WTC11 (cell line): ENCODE results near the gene ARHGAP22. TPM values are rescaled to one million over a fixed set of nuclear protein-coding genes. Genes with fewer than 3 reads are reported as not detected.

Source experiments
- ATAC-seq: fragments of 200-7000 bp; cut with Tn5 transposase; 2 replicates; pipeline ENCODE4 v1.10.0; 2021; ENCODE audit warnings: mild to moderate bottlenecking, moderate library complexity
- CTCF ChIA-PET: fragments of 300-600 bp; sonication (Branson Sonifier 250); formaldehyde crosslinking; loops from one replicate; lab custom pipeline; 2021; ENCODE audit warnings: antibody characterized with exemption; lab: Charles Lee
- POLR2A ChIA-PET: fragments of 350-600 bp; sonication (Branson Sonifier 250); formaldehyde crosslinking; loops from one replicate; lab custom pipeline; 2021; ENCODE audit warnings: antibody characterized with exemption; lab: Charles Lee
- DNase-seq: peaks from one replicate; pipeline ENCODE4 v3.0.0; 2021; ENCODE audit warnings: low spot score
- H3K27ac Mint-ChIP-seq: 2 replicates; pipeline ENCODE4 v1.8.0; 2021; ENCODE audit warnings: mixed read lengths
- H3K27me3 Mint-ChIP-seq: 2 replicates; pipeline ENCODE4 v1.8.0; 2021; ENCODE audit warnings: low read depth, mild to moderate bottlenecking, moderate library complexity, mixed read lengths
- H3K36me3 Mint-ChIP-seq: 2 replicates; pipeline ENCODE4 v1.8.0; 2021; ENCODE audit warnings: mixed read lengths
- H3K4me1 Mint-ChIP-seq: 2 replicates; pipeline ENCODE4 v1.8.0; 2022; ENCODE audit warnings: mixed read lengths
- H3K4me3 Mint-ChIP-seq: 2 replicates; pipeline ENCODE4 v1.8.0; 2021; ENCODE audit warnings: mild to moderate bottlenecking, moderate library complexity, mixed read lengths
- H3K9me3 Mint-ChIP-seq: 2 replicates; pipeline ENCODE4 v1.8.0; 2021; ENCODE audit warnings: mixed read lengths
- ATF1 ChIP-seq: sonication (generic); formaldehyde crosslinking; IDR thresholded peaks from 2 replicates; pipeline ENCODE4 v1.8.1; 2023; ENCODE audit warnings: mild to moderate bottlenecking, moderate library complexity, missing genetic modification reagents
- ESRRA ChIP-seq: sonication (generic); formaldehyde crosslinking; IDR thresholded peaks from 2 replicates; pipeline ENCODE4 v1.8.1; 2022; ENCODE audit warnings: mild to moderate bottlenecking, missing genetic modification reagents, borderline replicate concordance
- ETV6 ChIP-seq: sonication (generic); formaldehyde crosslinking; IDR thresholded peaks from 2 replicates; pipeline ENCODE4 v1.8.1; 2022; ENCODE audit warnings: mild to moderate bottlenecking, missing genetic modification reagents
- FOXK1 ChIP-seq: sonication (generic); formaldehyde crosslinking; IDR thresholded peaks from 2 replicates; pipeline ENCODE4 v1.8.0; 2022; ENCODE audit warnings: mild to moderate bottlenecking, moderate library complexity, missing genetic modification reagents
- MYBL2 ChIP-seq: sonication (generic); formaldehyde crosslinking; IDR thresholded peaks from 2 replicates; pipeline ENCODE4 v1.8.1; 2023; ENCODE audit warnings: mild to moderate bottlenecking, moderate library complexity, missing genetic modification reagents
- NFATC4 ChIP-seq: fragments of 250-450 bp; sonication (Bioruptor Pico); IDR thresholded peaks from 2 replicates; pipeline ENCODE4 v1.9.0; 2021; ENCODE audit warnings: mild to moderate bottlenecking
- OVOL2 ChIP-seq: fragments of 250-450 bp; sonication (Bioruptor Pico); IDR thresholded peaks from 2 replicates; pipeline ENCODE4 v1.9.0; 2021; ENCODE audit warnings: mild to moderate bottlenecking, borderline replicate concordance
- RORB ChIP-seq: fragments of 250-450 bp; sonication (Bioruptor Pico); IDR thresholded peaks from 2 replicates; pipeline ENCODE4 v1.9.0; 2021; ENCODE audit warnings: mild to moderate bottlenecking
- SMAD4 ChIP-seq: sonication (generic); formaldehyde crosslinking; IDR thresholded peaks from 2 replicates; pipeline ENCODE4 v1.8.0; 2022; ENCODE audit warnings: mild to moderate bottlenecking, missing genetic modification reagents
- SOX15 ChIP-seq: fragments of 250-450 bp; sonication (Bioruptor Pico); IDR thresholded peaks from 2 replicates; pipeline ENCODE4 v1.9.0; 2021; ENCODE audit warnings: mild to moderate bottlenecking
- total RNA-seq: library from RNA; stranded (reverse); gene quantifications from 3 replicates; pipeline ENCODE4 v1.2.3, GENCODE V29; 2021
- TF ChIP-seq, protein P1 (sequence below): sonication (generic); formaldehyde crosslinking; IDR thresholded peaks from 2 replicates; pipeline ENCODE4 v1.8.0; 2022; ENCODE audit warnings: mild to moderate bottlenecking, missing genetic modification reagents
- TF ChIP-seq, protein P2 (sequence below): fragments of 250-450 bp; sonication (Bioruptor Pico); IDR thresholded peaks from 2 replicates; pipeline ENCODE4 v1.9.0; 2021; ENCODE audit warnings: moderate library complexity, mild to moderate bottlenecking, inconsistent platforms, borderline replicate concordance
- TF ChIP-seq, protein P3 (sequence below): sonication (generic); formaldehyde crosslinking; IDR thresholded peaks from 2 replicates; pipeline ENCODE4 v1.8.1; 2023; ENCODE audit warnings: mild to moderate bottlenecking, missing genetic modification reagents, borderline replicate concordance
- TF ChIP-seq, protein P4 (sequence below): sonication (generic); formaldehyde crosslinking; IDR thresholded peaks from 2 replicates; pipeline ENCODE4 v1.8.0; 2023; ENCODE audit warnings: missing genetic modification reagents
- TF ChIP-seq, protein P5 (sequence below): sonication (generic); formaldehyde crosslinking; IDR thresholded peaks from 2 replicates; pipeline ENCODE4 v1.8.0; 2023; ENCODE audit warnings: missing genetic modification reagents, mild to moderate bottlenecking, borderline replicate concordance

ARHGAP22 gene
- total RNA-seq, 1 experiment from 2014 or later = 8.6 TPM

DNA sequence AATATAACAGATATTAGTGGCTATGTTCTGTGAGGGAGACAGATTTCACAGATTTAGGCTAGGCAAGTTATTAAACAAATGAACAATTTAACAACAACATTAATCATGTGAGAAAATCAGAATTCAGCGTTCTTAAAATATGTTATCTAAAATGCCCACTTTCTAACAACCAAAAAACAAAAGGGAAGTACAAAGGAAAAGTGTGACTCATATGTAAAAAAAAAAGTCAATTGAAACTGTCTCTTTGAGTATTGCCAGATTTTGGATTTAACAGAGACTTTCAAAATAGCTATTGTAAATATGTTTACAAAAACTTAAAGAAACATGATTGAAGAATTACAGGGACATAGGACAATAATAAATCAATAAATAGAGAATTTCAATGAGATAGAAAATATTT is 34.8 kb upstream of the ARHGAP22 start:
- H3K27ac Mint-ChIP-seq = no peak overlapping the region
- H3K4me3 Mint-ChIP-seq = no peak overlapping the region
- no peak for TF ChIP-seq SMAD4 (CRISPR knock-in tag)
- TF ChIP-seq MYBL2 = no peak
- TF ChIP-seq NFATC4 = no peak
- no peak for TF ChIP-seq ETV6 (CRISPR knock-in tag)
- TF ChIP-seq, protein P1, sequence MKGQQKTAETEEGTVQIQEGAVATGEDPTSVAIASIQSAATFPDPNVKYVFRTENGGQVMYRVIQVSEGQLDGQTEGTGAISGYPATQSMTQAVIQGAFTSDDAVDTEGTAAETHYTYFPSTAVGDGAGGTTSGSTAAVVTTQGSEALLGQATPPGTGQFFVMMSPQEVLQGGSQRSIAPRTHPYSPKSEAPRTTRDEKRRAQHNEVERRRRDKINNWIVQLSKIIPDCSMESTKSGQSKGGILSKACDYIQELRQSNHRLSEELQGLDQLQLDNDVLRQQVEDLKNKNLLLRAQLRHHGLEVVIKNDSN (CRISPR knock-in tag) = no peak
- TF ChIP-seq, protein P2, sequence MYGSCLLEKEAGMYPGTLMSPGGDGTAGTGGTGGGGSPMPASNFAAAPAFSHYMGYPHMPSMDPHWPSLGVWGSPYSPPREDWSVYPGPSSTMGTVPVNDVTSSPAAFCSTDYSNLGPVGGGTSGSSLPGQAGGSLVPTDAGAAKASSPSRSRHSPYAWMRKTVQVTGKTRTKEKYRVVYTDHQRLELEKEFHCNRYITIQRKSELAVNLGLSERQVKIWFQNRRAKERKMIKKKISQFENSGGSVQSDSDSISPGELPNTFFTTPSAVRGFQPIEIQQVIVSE (CRISPR knock-in tag) = no peak
- TF ChIP-seq, protein P3, sequence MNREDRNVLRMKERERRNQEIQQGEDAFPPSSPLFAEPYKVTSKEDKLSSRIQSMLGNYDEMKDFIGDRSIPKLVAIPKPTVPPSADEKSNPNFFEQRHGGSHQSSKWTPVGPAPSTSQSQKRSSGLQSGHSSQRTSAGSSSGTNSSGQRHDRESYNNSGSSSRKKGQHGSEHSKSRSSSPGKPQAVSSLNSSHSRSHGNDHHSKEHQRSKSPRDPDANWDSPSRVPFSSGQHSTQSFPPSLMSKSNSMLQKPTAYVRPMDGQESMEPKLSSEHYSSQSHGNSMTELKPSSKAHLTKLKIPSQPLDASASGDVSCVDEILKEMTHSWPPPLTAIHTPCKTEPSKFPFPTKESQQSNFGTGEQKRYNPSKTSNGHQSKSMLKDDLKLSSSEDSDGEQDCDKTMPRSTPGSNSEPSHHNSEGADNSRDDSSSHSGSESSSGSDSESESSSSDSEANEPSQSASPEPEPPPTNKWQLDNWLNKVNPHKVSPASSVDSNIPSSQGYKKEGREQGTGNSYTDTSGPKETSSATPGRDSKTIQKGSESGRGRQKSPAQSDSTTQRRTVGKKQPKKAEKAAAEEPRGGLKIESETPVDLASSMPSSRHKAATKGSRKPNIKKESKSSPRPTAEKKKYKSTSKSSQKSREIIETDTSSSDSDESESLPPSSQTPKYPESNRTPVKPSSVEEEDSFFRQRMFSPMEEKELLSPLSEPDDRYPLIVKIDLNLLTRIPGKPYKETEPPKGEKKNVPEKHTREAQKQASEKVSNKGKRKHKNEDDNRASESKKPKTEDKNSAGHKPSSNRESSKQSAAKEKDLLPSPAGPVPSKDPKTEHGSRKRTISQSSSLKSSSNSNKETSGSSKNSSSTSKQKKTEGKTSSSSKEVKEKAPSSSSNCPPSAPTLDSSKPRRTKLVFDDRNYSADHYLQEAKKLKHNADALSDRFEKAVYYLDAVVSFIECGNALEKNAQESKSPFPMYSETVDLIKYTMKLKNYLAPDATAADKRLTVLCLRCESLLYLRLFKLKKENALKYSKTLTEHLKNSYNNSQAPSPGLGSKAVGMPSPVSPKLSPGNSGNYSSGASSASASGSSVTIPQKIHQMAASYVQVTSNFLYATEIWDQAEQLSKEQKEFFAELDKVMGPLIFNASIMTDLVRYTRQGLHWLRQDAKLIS (CRISPR knock-in tag) = no peak
- TF ChIP-seq, protein P4, sequence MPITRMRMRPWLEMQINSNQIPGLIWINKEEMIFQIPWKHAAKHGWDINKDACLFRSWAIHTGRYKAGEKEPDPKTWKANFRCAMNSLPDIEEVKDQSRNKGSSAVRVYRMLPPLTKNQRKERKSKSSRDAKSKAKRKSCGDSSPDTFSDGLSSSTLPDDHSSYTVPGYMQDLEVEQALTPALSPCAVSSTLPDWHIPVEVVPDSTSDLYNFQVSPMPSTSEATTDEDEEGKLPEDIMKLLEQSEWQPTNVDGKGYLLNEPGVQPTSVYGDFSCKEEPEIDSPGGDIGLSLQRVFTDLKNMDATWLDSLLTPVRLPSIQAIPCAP (CRISPR knock-in tag) = no peak
- TF ChIP-seq RORB (CRISPR knock-in tag) = no peak
- TF ChIP-seq, protein P5, sequence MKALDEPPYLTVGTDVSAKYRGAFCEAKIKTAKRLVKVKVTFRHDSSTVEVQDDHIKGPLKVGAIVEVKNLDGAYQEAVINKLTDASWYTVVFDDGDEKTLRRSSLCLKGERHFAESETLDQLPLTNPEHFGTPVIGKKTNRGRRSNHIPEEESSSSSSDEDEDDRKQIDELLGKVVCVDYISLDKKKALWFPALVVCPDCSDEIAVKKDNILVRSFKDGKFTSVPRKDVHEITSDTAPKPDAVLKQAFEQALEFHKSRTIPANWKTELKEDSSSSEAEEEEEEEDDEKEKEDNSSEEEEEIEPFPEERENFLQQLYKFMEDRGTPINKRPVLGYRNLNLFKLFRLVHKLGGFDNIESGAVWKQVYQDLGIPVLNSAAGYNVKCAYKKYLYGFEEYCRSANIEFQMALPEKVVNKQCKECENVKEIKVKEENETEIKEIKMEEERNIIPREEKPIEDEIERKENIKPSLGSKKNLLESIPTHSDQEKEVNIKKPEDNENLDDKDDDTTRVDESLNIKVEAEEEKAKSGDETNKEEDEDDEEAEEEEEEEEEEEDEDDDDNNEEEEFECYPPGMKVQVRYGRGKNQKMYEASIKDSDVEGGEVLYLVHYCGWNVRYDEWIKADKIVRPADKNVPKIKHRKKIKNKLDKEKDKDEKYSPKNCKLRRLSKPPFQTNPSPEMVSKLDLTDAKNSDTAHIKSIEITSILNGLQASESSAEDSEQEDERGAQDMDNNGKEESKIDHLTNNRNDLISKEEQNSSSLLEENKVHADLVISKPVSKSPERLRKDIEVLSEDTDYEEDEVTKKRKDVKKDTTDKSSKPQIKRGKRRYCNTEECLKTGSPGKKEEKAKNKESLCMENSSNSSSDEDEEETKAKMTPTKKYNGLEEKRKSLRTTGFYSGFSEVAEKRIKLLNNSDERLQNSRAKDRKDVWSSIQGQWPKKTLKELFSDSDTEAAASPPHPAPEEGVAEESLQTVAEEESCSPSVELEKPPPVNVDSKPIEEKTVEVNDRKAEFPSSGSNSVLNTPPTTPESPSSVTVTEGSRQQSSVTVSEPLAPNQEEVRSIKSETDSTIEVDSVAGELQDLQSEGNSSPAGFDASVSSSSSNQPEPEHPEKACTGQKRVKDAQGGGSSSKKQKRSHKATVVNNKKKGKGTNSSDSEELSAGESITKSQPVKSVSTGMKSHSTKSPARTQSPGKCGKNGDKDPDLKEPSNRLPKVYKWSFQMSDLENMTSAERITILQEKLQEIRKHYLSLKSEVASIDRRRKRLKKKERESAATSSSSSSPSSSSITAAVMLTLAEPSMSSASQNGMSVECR (CRISPR knock-in tag) = no peak
- TF ChIP-seq SOX15 (CRISPR knock-in tag) = no peak
- no peak for TF ChIP-seq FOXK1 (CRISPR knock-in tag)
- TF ChIP-seq OVOL2 = no peak
- H3K4me1 Mint-ChIP-seq = no peaks in the 10 kb centered on the region
- CTCF ChIA-PET = interaction anchor here (1.3 to 2.0 kb wide), 3 partner anchors 17 to 25 kb away, joined by 3 to 9 read pairs (median 6); no protein-coding TSS in a partner anchor
- H3K9me3 Mint-ChIP-seq = peaks cover 38% of the 10 kb centered on the region
- ATAC-seq (no peak), DNase-seq (no peak)
- H3K36me3 Mint-ChIP-seq = peaks cover 12% of the 10 kb centered on the region
- POLR2A ChIA-PET = no interaction called here
- peaks cover 2% of the 10 kb centered on the region for H3K27me3 Mint-ChIP-seq

DNA sequence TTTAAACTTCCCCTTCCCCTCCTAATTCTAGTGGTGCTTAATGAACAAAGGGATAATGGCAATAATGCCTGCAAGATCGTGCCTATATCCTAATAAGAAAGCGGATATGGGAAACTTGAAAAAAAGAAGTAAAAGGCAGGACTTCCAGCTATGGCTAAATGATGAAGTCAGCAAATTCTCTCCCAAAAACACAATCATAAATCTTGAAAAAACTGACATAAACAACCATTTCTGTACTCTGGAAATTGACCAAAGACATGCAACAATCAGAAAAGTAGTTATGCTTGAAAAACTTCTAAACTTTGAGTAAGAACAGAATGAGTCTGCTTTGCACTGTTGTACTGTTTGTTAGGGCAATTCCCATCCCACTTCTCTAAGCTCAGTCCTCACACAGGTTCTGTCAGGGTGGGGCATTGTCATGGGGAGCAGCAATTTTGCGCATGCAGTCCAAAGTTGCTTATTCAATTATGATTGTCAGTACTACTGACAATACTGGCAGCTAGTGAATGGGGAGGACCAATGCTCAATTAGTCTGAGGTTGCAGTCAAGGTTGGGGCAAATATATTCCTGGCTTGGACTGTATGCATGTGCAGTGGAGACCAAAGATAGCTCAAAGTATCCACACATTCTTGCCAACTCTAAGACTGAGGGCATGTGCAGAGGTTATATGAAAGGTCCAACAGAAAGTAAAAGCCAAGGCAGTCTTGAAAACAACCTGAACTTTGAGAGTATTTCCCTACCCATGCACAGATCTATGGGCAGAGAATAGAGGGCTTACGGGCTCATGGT is 34.1 kb upstream of the ARHGAP22 start:
- Mint-ChIP-seq H3K4me3 (no peak overlapping the region), H3K27me3 (peaks cover 2% of the 10 kb centered on the region), H3K4me1 (no peaks in the 10 kb centered on the region), H3K9me3 (peaks cover 38% of the 10 kb centered on the region), H3K27ac (no peak overlapping the region), H3K36me3 (peaks cover 12% of the 10 kb centered on the region)
- no peak for TF ChIP-seq ATF1
- TF ChIP-seq ESRRA = no peak
- ATAC-seq = no peak
- POLR2A ChIA-PET = no interaction called here
- DNase-seq = no peak
- CTCF ChIA-PET = interaction anchor here (1.5 to 2.0 kb wide), 3 partner anchors 17 to 24 kb away, joined by 3 to 9 read pairs (median 6); no protein-coding TSS in a partner anchor
